Measurements from ENCODE around the gene MCTP2. TPM values are rescaled to one million over a fixed set of nuclear protein-coding genes. Genes with fewer than 3 reads are reported as not detected.

MCTP2 gene
- total and polyA plus RNA-seq, 2 of the 8 experiments (the other 6 are each of a cell fraction or from before 2014, with no cell fraction given), result 3.4 to 4.5 TPM

GRCh38 chr15:94250801-94251200, 19.4 kb downstream of the MCTP2 start:
- H3K79me2 ChIP-seq (ENCODE audit: control insufficient read depth in 1 of 2, insufficient read depth in 2 of 2, low read length in 2 of 2), result no peaks in the 10 kb centered on the region
- H3K4me3 ChIP-seq (ENCODE audit: extremely low read depth in 1 of 4, insufficient read depth in 2 of 4, low read depth in 3 of 4, low read length in 4 of 4), result no peak overlapping the region
- H3K27ac ChIP-seq (ENCODE audit: low read depth, low read length), result no peak overlapping the region
- H4K91ac ChIP-seq (replicated peaks; ENCODE audit: insufficient read length, low read length), result no peak overlapping the region
- CTCF ChIA-PET (ENCODE audit: partially characterized antibody), result no interaction called here
- no peak overlapping the region for H2BK120ac ChIP-seq (replicated peaks; ENCODE audit: low read depth, low read length)
- H4K8ac ChIP-seq (ENCODE audit: extremely low read depth, insufficient read depth, low read length), result no peak overlapping the region
- H3K23me2 ChIP-seq (ENCODE audit: low read depth, low read length), result no peaks in the 10 kb centered on the region
- DNase-seq (ENCODE audit: low read depth in 1 of 2, low spot score in 2 of 2), result no peak
- H4K5ac ChIP-seq (ENCODE audit: insufficient read length, low read depth, low read length), result no peak overlapping the region
- no peak overlapping the region for H2BK15ac ChIP-seq (ENCODE audit: low read length)
- H3K56ac ChIP-seq (replicated peaks; ENCODE audit: insufficient read length, low read depth, low read length), result no peak overlapping the region
- TF ChIP-seq SRF (IDR thresholded peaks at IDR 0.05; ENCODE audit: low read depth, low read length), result no peak
- H2BK5ac ChIP-seq (ENCODE audit: low read depth, low read length), result no peak overlapping the region
- H2AFZ ChIP-seq (ENCODE audit: low read length), result no peak overlapping the region
- no peak overlapping the region for H2BK12ac ChIP-seq (ENCODE audit: low read depth, low read length)
- H2AK5ac ChIP-seq (ENCODE audit: low read depth, low read length), result no peak overlapping the region
- H3K9me3 ChIP-seq (ENCODE audit: insufficient read depth in 2 of 2, low read depth in 1 of 2, low read length in 1 of 2), result no peaks in the 10 kb centered on the region
- POLR2A ChIA-PET (ENCODE audit: partially characterized antibody), result no interaction called here
- 96% methylated on average over 2 of the region's 2 CpGs; no CpG with 5 or more reads in 1 of the 2 experiments for WGBS, 2 experiments (ENCODE audit: extremely low coverage in 1 of 2, insufficient coverage in 1 of 2, insufficient read length in 1 of 2, insufficient replicate concordance in 2 of 2, low coverage in 1 of 2, low lambda C conversion rate in 2 of 2, missing lambda C conversion rate in 1 of 2)
- H3K79me1 ChIP-seq (ENCODE audit: low read depth, low read length), result no peaks in the 10 kb centered on the region
- H3K36me3 ChIP-seq (ENCODE audit: control insufficient read depth in 2 of 4, insufficient read depth in 4 of 4, low read length in 3 of 4), result no peaks in the 10 kb centered on the region
- no peak overlapping the region for H3K9ac ChIP-seq (replicated peaks in 1 of 4; ENCODE audit: extremely low read depth in 1 of 4, low read depth in 3 of 4, low read length in 3 of 4)
- no peak overlapping the region for H3K4me2 ChIP-seq (ENCODE audit: insufficient read depth in 1 of 2, low read depth in 2 of 2, low read length in 2 of 2)
- H4K20me1 ChIP-seq (replicated peaks in 1 of 2; ENCODE audit: control insufficient read depth in 1 of 2, insufficient read depth in 2 of 2, low read length in 2 of 2), result no peaks in the 10 kb centered on the region
- no peak overlapping the region for H3K4ac ChIP-seq (replicated peaks; ENCODE audit: insufficient read length, low read depth, low read length)
- no peaks in the 10 kb centered on the region for H3K27me3 ChIP-seq (replicated peaks in 1 of 4; ENCODE audit: control insufficient read depth in 3 of 4, extremely low read depth in 1 of 4, insufficient read depth in 3 of 4, low read length in 3 of 4)
- H3K18ac ChIP-seq (ENCODE audit: extremely low read depth, low read length), result no peak overlapping the region
- H3K14ac ChIP-seq (ENCODE audit: insufficient read length), result no peak overlapping the region
- no peak for FAIRE-seq
- no peak overlapping the region for H2BK20ac ChIP-seq (ENCODE audit: low read length)
- H3K4me1 ChIP-seq (replicated peaks in 1 of 4; ENCODE audit: control insufficient read depth in 3 of 4, insufficient read depth in 4 of 4, low read length in 3 of 4), result no peaks in the 10 kb centered on the region
- H3K23ac ChIP-seq (ENCODE audit: insufficient read length), result no peak overlapping the region
